SU-DHL-6 (cell line): ENCODE measurements around the gene INSR.

ENCODE experiments used
- H2AFZ ChIP-seq: fragments of 200-600 bp; sonication (generic); 2 replicates; pipeline ENCODE4 v1.6.1; 2014; ENCODE audit warnings: low read depth, mild to moderate bottlenecking, moderate library complexity, mixed read lengths, antibody characterized with exemption, low read length; ENCODE audit not compliant: severe bottlenecking
- H3F3A ChIP-seq: fragments of 200-600 bp; shearing (Covaris generic); 2 replicates; pipeline ENCODE4 v1.6.0; 2016; ENCODE audit warnings: antibody characterized with exemption, mild to moderate bottlenecking; ENCODE audit not compliant: insufficient read depth
- H3K27ac ChIP-seq: fragments of 200-600 bp; sonication (generic); 2 replicates; pipeline ENCODE4 v1.5.1; 2016; ENCODE audit warnings: low read depth, mild to moderate bottlenecking, low read length, moderate library complexity, mixed read lengths
- H3K27me3 ChIP-seq: fragments of 200-600 bp; sonication (generic), shearing (Covaris generic); 2 replicates; pipeline ENCODE4 v1.6.0; 2014; ENCODE audit warnings: mild to moderate bottlenecking, low read length
- H3K36me3 ChIP-seq: fragments of 200-600 bp; sonication (generic); 2 replicates; pipeline ENCODE4 v1.6.1; 2014; ENCODE audit warnings: mild to moderate bottlenecking, low read length, mixed read lengths
- H3K4me2 ChIP-seq: fragments of 300-600, 200-600 bp; shearing (Covaris generic), sonication (generic); 2 replicates; pipeline ENCODE4 v1.6.0; 2014; ENCODE audit warnings: low read length, low read depth, mild to moderate bottlenecking; ENCODE audit not compliant: poor library complexity, severe bottlenecking
- H3K4me3 ChIP-seq: fragments of 200-600 bp; sonication (generic); 2 replicates; pipeline ENCODE4 v1.5.1; 2014; ENCODE audit warnings: antibody characterized with exemption, low read length, mild to moderate bottlenecking, mixed read lengths; ENCODE audit not compliant: insufficient read depth, poor library complexity, severe bottlenecking
- H3K79me2 ChIP-seq: fragments of 200-600 bp; sonication (generic); 2 replicates; pipeline ENCODE4 v1.6.1; 2014; ENCODE audit warnings: mild to moderate bottlenecking, low read length, moderate library complexity; ENCODE audit not compliant: insufficient read depth
- H3K9ac ChIP-seq: fragments of 200-600 bp; sonication (generic); 2 replicates; pipeline ENCODE4 v1.7.0; 2014; ENCODE audit warnings: mild to moderate bottlenecking, low read length
- H3K9me2 ChIP-seq: fragments of 200-600 bp; sonication (generic); replicated peaks from 2 replicates; pipeline ENCODE4 v1.6.1; 2014; ENCODE audit warnings: low read length; ENCODE audit not compliant: insufficient read depth
- H3K9me3 ChIP-seq: fragments of 200-600 bp; sonication (generic); 2 replicates; pipeline ENCODE4 v1.6.1; 2014; ENCODE audit warnings: low read length, mixed read lengths; ENCODE audit not compliant: insufficient read depth
- H4K20me1 ChIP-seq: fragments of 200-600 bp; sonication (generic); 2 replicates; pipeline ENCODE4 v1.6.1; 2014; ENCODE audit warnings: low read depth, mild to moderate bottlenecking, antibody characterized with exemption, low read length, moderate library complexity, mixed read lengths
- EZH2phosphoT487 ChIP-seq: fragments of 200-600 bp; sonication (generic), shearing (Covaris generic); conservative IDR thresholded peaks from 2 replicates; pipeline ENCODE4 v1.6.1; 2018; ENCODE audit warnings: mild to moderate bottlenecking, antibody characterized with exemption, low read length, moderate library complexity, mixed read lengths
- TF ChIP-seq, protein P1 (sequence below): fragments of 200-600 bp; sonication (generic); IDR thresholded peaks from one replicate; pipeline ENCODE4 v1.5.1; 2017; ENCODE audit warnings: antibody characterized with exemption, mild to moderate bottlenecking, low read length, moderate library complexity; ENCODE audit not compliant: insufficient read depth, poor library complexity, severe bottlenecking

Gene INSR

DNA sequence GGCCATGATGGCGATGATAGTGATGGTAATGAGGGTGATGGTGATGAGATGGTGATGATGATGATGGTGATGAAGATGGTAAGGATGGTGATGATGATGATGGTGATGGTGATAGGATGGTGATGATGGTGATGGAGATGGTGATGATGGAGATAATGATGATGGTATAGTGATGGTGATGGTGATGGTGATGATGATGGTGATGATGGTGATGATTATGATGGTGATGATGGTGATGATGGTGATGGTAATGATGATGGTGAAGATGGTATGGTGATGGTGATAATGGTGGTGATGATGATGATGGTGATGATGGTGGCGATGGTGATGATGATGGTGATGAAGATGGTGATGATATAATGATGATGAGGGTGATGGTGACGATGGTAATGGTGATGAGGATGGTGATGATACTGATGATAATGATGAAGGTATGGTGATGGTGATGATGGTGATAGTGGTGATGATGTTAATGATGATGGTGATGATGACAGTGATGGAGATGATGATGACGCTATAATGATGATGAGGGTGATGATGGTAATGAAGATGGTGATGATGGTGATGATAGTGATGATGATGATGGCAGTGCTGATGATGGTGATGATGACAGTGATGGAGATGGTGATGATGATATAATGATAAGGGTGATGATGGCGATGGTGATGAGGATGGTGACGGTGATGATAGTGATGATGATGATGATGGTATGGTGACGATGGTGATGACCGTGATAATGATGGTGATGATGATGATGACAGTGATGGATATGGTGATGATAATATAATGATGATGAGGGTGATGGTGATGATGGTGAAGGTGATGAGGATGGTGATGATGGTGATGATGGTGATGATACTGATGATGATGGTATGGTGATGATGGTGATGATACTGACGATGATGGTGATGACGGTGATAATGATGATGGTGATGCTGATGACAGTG lies 187.2 kb downstream of the INSR start:
- H3K27ac ChIP-seq: no peak overlapping the region
- no peaks in the 10 kb centered on the region for H4K20me1 ChIP-seq
- TF ChIP-seq, protein P1, sequence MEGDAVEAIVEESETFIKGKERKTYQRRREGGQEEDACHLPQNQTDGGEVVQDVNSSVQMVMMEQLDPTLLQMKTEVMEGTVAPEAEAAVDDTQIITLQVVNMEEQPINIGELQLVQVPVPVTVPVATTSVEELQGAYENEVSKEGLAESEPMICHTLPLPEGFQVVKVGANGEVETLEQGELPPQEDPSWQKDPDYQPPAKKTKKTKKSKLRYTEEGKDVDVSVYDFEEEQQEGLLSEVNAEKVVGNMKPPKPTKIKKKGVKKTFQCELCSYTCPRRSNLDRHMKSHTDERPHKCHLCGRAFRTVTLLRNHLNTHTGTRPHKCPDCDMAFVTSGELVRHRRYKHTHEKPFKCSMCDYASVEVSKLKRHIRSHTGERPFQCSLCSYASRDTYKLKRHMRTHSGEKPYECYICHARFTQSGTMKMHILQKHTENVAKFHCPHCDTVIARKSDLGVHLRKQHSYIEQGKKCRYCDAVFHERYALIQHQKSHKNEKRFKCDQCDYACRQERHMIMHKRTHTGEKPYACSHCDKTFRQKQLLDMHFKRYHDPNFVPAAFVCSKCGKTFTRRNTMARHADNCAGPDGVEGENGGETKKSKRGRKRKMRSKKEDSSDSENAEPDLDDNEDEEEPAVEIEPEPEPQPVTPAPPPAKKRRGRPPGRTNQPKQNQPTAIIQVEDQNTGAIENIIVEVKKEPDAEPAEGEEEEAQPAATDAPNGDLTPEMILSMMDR: no peak
- no peak for TF ChIP-seq EZH2phosphoT487

DNA sequence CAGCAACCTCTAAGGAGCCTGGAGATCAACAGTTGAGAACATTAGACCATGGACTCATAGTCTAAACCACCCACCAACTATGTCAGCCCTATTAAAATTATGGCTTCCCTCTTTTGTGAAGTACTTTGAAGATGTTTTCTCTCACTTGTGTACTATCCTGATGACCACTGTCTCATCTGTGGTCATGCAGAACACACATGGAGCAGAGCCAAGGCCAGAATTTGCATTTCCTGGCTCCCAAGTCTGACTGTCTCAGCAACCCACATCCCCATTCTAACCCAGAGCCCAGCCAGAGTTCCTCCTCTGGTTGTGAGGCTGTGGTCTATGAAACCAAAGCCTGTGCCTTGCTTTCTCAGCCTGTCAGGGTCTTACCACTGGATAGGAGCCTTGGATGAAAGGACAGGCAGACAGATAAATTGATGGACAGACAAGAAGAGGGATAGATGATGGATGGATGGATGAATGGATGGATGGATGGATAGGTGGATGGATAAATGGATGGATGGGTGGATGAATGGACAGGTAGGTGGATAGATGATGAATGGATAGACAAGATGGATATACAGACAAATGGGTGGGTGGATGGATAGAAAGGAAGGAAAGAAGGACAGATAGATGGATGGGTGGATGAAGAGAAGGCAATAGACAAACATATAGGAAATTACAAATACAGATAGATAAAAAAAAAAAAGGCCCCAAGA lies 189.3 kb downstream of the INSR start:
- no peak overlapping the region for H3K9ac ChIP-seq

More for the DNA sequence above, 187.2 kb downstream of the INSR start:
- no peak overlapping the region for H3K4me2 ChIP-seq
- H3K9ac ChIP-seq: no peak overlapping the region
- H3K9me2 ChIP-seq: no peaks in the 10 kb centered on the region
- no peak overlapping the region for H3K4me3 ChIP-seq
- no peaks in the 10 kb centered on the region for H3K36me3 ChIP-seq
- no peaks in the 10 kb centered on the region for H3K79me2 ChIP-seq
- no peaks in the 10 kb centered on the region for H3K27me3 ChIP-seq
- no peaks in the 10 kb centered on the region for H3F3A ChIP-seq
- H3K9me3 ChIP-seq: no peaks in the 10 kb centered on the region
- no peak overlapping the region for H2AFZ ChIP-seq

GRCh38 chr19:7101498-7102253 lies 192.5 kb downstream of the INSR start:
- Histone ChIP-seq H2AFZ (no peak overlapping the region), H3K9me2 (no peaks in the 10 kb centered on the region), H3K79me2 (no peaks in the 10 kb centered on the region), H3K36me3 (no peaks in the 10 kb centered on the region), H3K27me3 (no peaks in the 10 kb centered on the region), H3K9me3 (no peaks in the 10 kb centered on the region), H3K4me3 (no peak overlapping the region), H3K4me2 (no peak overlapping the region), H3F3A (peaks cover 8% of the 10 kb centered on the region; the same call in 1 of the 2 replicates), H3K27ac (no peak overlapping the region), H3K9ac (no peak overlapping the region), H4K20me1 (no peaks in the 10 kb centered on the region)
- TF ChIP-seq, protein P1: no peak
- no peak for TF ChIP-seq EZH2phosphoT487

More for the DNA sequence above, 189.3 kb downstream of the INSR start:
- Histone ChIP-seq H3K9me3 (no peaks in the 10 kb centered on the region), H3K27me3 (no peaks in the 10 kb centered on the region), H3K9me2 (no peaks in the 10 kb centered on the region), H3K79me2 (no peaks in the 10 kb centered on the region), H3F3A (no peaks in the 10 kb centered on the region), H3K36me3 (no peaks in the 10 kb centered on the region), H3K4me2 (no peak overlapping the region), H3K27ac (no peak overlapping the region), H4K20me1 (no peaks in the 10 kb centered on the region), H3K4me3 (no peak overlapping the region), H2AFZ (no peak overlapping the region)
- TF ChIP-seq, protein P1: no peak
- TF ChIP-seq EZH2phosphoT487: no peak
